GM12865 (cell line): ENCODE data around the gene ABCB9.

Source experiments
- DNase-seq: peaks from one replicate; pipeline ENCODE4 v3.0.0; 2010; ENCODE audit warnings: low read depth
- H3K4me3 ChIP-seq: 2 replicates; pipeline ENCODE4 v1.5.1; 2011; ENCODE audit warnings: mild to moderate bottlenecking, low read depth, low read length, control low read depth
- TF ChIP-seq, protein P1 (sequence below): IDR thresholded peaks from 2 replicates; pipeline ENCODE4 v1.5.1; 2011; ENCODE audit warnings: low read length, control low read depth, low read depth, inconsistent platforms; ENCODE audit not compliant: insufficient read depth; ENCODE audit errors: missing control alignments

The ABCB9 gene

DNA sequence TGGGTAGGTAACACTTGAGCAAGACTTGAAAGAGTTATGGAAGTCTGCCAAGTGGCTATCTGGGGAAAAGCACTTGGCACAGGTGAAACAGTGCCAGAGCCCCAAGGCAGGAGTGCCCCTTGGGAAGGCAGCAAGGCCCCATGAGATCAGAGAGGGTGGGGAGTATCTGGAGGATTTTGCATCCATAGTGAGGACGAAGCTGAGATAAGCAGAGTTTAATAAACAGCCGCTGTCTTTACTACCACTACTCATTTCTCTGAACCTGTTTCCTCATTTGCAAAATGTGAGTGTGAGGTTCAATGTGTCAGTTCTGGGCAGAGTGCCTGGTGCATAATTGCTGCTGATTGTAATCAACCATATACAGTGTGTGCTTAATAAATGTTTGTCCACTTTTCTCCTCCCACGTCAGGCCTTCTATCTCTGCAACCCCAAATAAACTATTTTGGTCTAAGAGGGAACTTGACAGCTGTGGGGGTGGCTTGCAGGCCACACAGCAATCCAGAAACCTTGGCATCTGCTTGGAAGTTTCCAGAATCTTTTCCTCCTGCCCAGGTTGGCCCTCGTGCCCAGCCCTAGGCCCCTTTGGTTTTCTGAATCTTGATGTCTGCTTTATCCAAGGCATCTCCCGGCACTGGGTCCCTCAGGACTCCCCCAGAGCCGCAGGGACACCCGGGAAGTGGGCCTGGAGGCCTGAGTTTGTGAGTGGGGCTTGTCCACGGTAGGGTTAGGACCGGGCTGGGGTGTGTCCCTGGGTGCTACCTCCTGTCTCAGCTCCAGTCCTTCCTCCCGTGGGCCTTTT, 4.5 kb downstream of the ABCB9 start:
- TF ChIP-seq, protein P1, sequence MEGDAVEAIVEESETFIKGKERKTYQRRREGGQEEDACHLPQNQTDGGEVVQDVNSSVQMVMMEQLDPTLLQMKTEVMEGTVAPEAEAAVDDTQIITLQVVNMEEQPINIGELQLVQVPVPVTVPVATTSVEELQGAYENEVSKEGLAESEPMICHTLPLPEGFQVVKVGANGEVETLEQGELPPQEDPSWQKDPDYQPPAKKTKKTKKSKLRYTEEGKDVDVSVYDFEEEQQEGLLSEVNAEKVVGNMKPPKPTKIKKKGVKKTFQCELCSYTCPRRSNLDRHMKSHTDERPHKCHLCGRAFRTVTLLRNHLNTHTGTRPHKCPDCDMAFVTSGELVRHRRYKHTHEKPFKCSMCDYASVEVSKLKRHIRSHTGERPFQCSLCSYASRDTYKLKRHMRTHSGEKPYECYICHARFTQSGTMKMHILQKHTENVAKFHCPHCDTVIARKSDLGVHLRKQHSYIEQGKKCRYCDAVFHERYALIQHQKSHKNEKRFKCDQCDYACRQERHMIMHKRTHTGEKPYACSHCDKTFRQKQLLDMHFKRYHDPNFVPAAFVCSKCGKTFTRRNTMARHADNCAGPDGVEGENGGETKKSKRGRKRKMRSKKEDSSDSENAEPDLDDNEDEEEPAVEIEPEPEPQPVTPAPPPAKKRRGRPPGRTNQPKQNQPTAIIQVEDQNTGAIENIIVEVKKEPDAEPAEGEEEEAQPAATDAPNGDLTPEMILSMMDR: no peak
- H3K4me3 ChIP-seq: no peak overlapping the region
- no peak for DNase-seq

DNA sequence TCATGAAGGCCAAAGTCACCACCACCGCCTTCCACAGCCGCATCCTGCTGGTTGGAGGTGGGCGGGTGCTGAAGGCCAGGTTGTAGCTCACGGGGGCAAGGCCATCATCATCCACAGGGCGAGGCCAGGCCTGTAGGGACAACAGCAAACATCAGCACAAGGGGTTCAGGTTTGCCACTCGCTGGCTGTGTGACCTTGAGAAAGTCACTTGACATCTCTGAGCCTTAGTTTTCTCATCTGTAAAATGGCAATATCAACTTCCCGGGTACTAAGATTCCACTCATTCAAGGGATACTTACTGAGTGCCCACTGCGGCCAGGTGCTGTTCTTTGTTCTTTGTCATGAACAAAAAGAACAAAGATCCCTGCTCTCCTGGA, 6.1 kb downstream of the ABCB9 start:
- TF ChIP-seq, protein P1: no peak
- DNase-seq: no peak

DNA sequence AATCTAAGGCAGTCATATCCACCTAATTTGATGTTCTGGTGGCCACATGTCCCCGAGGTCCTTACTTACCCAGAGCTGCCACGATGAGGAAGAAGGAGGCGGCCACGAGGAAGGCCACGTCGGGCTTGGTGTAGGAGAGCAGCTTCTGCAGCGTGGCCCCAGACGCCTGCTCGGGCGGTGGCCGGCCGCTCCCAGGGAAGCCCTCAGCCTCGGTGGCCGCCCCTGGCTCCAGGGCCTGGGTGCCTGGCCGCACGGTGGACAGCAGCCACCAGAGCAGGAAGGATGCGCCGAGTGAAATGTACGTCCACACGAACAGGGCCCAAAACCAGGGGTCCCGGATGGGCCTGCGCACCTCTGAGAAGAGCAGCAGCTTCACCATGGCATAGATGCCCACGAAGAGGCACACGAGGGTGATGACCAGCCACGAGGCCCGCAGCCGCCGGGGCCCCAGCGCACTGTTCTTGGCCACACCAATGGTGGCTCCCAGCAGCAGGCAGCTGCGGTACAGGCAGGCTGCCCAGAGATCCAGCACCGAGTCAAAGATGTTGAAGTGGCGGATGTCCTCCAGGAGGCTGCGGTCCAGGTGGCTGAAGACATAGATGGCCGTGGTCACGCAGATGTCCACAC, 6.6 kb downstream of the ABCB9 start:
- TF ChIP-seq, protein P1: no peak
- DNase-seq: no peak
- no peak overlapping the region for H3K4me3 ChIP-seq

More for the DNA sequence above, 6.1 kb downstream of the ABCB9 start:
- H3K4me3 ChIP-seq: no peak overlapping the region

DNA sequence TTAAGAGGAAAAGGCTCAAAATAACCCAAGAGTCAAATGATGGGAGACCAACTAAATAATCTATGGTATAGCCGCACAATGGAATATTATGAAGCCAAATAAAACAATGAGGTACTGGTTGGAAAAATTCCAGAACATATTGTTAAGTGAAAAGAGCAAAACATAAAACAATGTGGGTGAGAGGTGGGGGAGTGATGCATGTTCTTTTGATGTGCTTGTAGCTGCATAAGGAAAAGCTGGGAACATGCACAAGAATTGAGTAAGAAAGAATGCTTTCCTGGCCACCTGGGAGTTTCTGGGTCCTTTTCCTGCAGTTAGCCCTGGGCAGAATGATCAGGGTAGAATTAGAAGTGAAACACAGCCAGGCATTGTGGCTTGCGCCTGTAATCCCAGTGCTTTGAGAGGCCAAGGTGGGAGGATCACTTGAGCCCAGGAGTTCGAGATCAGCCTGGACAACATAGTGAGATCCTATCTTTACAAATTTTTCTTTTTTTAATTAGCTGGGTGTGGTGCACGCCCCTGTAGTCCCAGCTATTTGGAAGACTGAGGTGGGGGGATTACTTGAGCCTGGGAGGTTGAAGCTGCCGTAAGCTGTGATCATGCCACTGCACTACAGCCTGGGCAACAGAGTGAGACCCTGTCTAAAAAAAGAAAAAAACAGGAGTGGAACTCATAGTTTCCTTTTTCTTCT, 7.9 kb downstream of the ABCB9 start:
- TF ChIP-seq, protein P1: no peak
- no peak for DNase-seq

DNA sequence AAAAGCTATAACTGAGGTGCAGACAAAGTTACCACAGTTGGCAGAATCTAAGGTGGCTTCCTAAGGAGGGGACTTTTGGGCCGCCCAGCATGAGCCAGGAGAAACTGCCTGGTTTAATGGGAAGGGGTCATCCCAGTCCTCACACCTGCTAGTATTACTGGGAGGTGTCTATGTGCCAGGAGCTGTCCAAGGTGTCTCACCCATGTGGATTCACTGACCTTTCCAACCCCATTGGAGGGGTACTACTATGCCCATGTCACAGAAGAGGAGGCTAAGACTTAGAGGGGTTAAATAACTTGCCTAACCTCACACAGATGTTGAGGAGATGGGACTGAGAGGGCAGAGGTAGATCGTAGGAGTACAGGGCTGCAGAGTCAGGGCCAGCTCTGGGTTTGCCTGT, 10.2 kb downstream of the ABCB9 start:
- DNase-seq: no peak
- H3K4me3 ChIP-seq: no peak overlapping the region
- TF ChIP-seq, protein P1: no peak

More for the DNA sequence above, 7.9 kb downstream of the ABCB9 start:
- H3K4me3 ChIP-seq: no peak overlapping the region

DNA sequence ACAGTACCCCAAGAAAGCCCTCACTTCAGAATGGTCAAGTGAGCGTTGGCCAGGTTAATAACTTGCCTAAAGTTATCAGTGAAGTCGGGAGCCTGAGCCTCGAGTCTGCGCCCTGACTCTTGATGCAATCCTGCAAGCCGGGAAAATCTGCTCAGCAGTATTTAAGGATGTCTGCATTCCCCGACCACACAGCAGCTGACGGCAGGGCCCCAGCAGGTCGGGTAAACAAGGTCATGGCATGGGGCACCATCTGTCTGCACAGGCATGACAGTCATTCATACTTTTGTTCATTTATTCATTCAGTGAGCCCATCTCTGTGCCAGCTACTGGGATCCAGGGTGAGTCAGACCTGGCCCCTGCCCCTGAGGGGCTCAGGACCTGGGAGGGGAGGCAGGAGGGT, 11.1 kb downstream of the ABCB9 start:
- H3K4me3 ChIP-seq: no peak overlapping the region
- TF ChIP-seq, protein P1: no peak
- no peak for DNase-seq
